ENCODE measurements around the gene RAB11FIP4. TPM values are rescaled to one million over a fixed set of nuclear protein-coding genes. Genes with fewer than 3 reads are reported as not detected.

RAB11FIP4 gene
- total RNA-seq, 1 experiment from 2014 or later = 15.1 TPM

GRCh38 chr17:31469959-31470358, 78.5 kb downstream of the RAB11FIP4 start:
- H4K20me1 ChIP-seq (ENCODE audit: insufficient read depth) = no peaks in the 10 kb centered on the region
- H3K9ac ChIP-seq (ENCODE audit: low read length) = no peak overlapping the region
- DNase-seq (ENCODE audit: low read depth, low spot score) (no peak), ATAC-seq (no peak)
- intact Hi-C loops (cut with micrococcal nuclease) = no loop called here
- RAD21 ChIA-PET (ENCODE audit: low non-redundant PET in 1 of 2, low total read pairs in 2 of 2, uncharacterized antibody in 2 of 2, unreplicated experiment in 2 of 2) = no interaction called here
- no peaks in the 10 kb centered on the region for H3K9me2 ChIP-seq (ENCODE audit: insufficient read depth)
- H3K4me2 ChIP-seq (ENCODE audit: low read length) = no peak overlapping the region
- no peak overlapping the region for H2AFZ ChIP-seq (ENCODE audit: low read depth, low read length, poor library complexity, severe bottlenecking)
- BruUV-seq (replicated peaks) = no TSS peak
- H3K4me3 ChIP-seq (replicated peaks in 1 of 2; ENCODE audit: low read depth in 1 of 2, low read length in 2 of 2) = no peak overlapping the region
- CTCF ChIA-PET = no interaction called here
- H3K36me3 ChIP-seq (ENCODE audit: control insufficient read depth in 1 of 2, insufficient read depth in 2 of 2, low read length in 2 of 2) = no peaks in the 10 kb centered on the region
- H3K79me2 ChIP-seq (ENCODE audit: insufficient read depth, low read length) = no peaks in the 10 kb centered on the region
- POLR2A ChIA-PET = no interaction called here
- TF ChIP-seq CTCF (IDR thresholded peaks at IDR 0.05 in 2 of 3, conservative IDR thresholded peaks at IDR 0.05 in 1 of 3; ENCODE audit: borderline replicate concordance in 1 of 3, insufficient read depth in 1 of 3, low read depth in 2 of 3, low read length in 2 of 3) (no peak), FOSL1 (IDR thresholded peaks at IDR 0.05; ENCODE audit: low read depth) (no peak), ZNF274 (IDR thresholded peaks at IDR 0.05; ENCODE audit: low read depth, low read length) (no peak), POLR2A (IDR thresholded peaks at IDR 0.05; ENCODE audit: borderline replicate concordance, extremely low read depth, insufficient read depth, insufficient read length) (no peak), TCF7L2 (IDR thresholded peaks at IDR 0.05; ENCODE audit: borderline replicate concordance, extremely low read depth, insufficient read depth, insufficient read length) (no peak), YY1 (IDR thresholded peaks at IDR 0.05; ENCODE audit: extremely low read depth, insufficient replicate concordance, low read depth, low read length) (no peak), EZH2 (IDR thresholded peaks at IDR 0.05) (no peak), SRF (IDR thresholded peaks at IDR 0.05; ENCODE audit: low read depth) (no peak)
- no peak overlapping the region for H3K27ac ChIP-seq (ENCODE audit: low read depth, low read length)
- peaks cover 0 to 5% of the 10 kb centered on the region in 2 experiments; a peak in 1 of 4 replicates for H3K4me1 ChIP-seq (ENCODE audit: control insufficient read depth in 1 of 2, insufficient read depth in 2 of 2, low read length in 2 of 2)
- H3K27me3 ChIP-seq (ENCODE audit: insufficient read depth, low read length) = peaks cover 3% of the 10 kb centered on the region; the same call in 1 of the 2 replicates
- H3K9me3 ChIP-seq (ENCODE audit: control insufficient read depth in 1 of 2, insufficient read depth in 1 of 2, low read depth in 1 of 2, low read length in 2 of 2) = no peaks in the 10 kb centered on the region

- H3K4me2 ChIP-seq (ENCODE audit: low read length) = no peak overlapping the region
- H3K4me3 ChIP-seq (replicated peaks in 1 of 2; ENCODE audit: low read depth in 1 of 2, low read length in 2 of 2) = no peak overlapping the region
- H2AFZ ChIP-seq (ENCODE audit: low read depth, low read length, poor library complexity, severe bottlenecking) = no peak overlapping the region
- no peaks in the 10 kb centered on the region for H3K79me2 ChIP-seq (ENCODE audit: insufficient read depth, low read length)
- H3K9me3 ChIP-seq (ENCODE audit: control insufficient read depth in 1 of 2, insufficient read depth in 1 of 2, low read depth in 1 of 2, low read length in 2 of 2) = no peaks in the 10 kb centered on the region
- TF ChIP-seq MAX (IDR thresholded peaks at IDR 0.05) (no peak), CBX3 (IDR thresholded peaks at IDR 0.05; ENCODE audit: low read depth) (no peak), SP1 (IDR thresholded peaks at IDR 0.05; ENCODE audit: low read depth) (no peak), SRF (IDR thresholded peaks at IDR 0.05; ENCODE audit: low read depth) (no peak), ZBTB33 (IDR thresholded peaks at IDR 0.05; ENCODE audit: extremely low read depth, insufficient replicate concordance, low read length) (no peak), CTCF (IDR thresholded peaks at IDR 0.05 in 2 of 3, conservative IDR thresholded peaks at IDR 0.05 in 1 of 3; ENCODE audit: borderline replicate concordance in 1 of 3, insufficient read depth in 1 of 3, low read depth in 2 of 3, low read length in 2 of 3) (no peak)
- ATAC-seq (no peak), DNase-seq (ENCODE audit: low read depth, low spot score) (no peak)
- peaks cover 3% of the 10 kb centered on the region; the same call in 1 of the 2 replicates for H3K27me3 ChIP-seq (ENCODE audit: insufficient read depth, low read length)
- H4K20me1 ChIP-seq (ENCODE audit: insufficient read depth) = no peaks in the 10 kb centered on the region
- H3K27ac ChIP-seq (ENCODE audit: low read depth, low read length) = no peak overlapping the region
- intact Hi-C loops (cut with micrococcal nuclease) = no loop called here
- RAD21 ChIA-PET (ENCODE audit: low non-redundant PET in 1 of 2, low total read pairs in 2 of 2, uncharacterized antibody in 2 of 2, unreplicated experiment in 2 of 2) = no interaction called here
- H3K9ac ChIP-seq (ENCODE audit: low read length) = no peak overlapping the region
- POLR2A ChIA-PET = no interaction called here
- CTCF ChIA-PET = no interaction called here
- no peaks in the 10 kb centered on the region for H3K9me2 ChIP-seq (ENCODE audit: insufficient read depth)
- peaks cover 0 to 5% of the 10 kb centered on the region in 2 experiments; a peak in 1 of 4 replicates for H3K4me1 ChIP-seq (ENCODE audit: control insufficient read depth in 1 of 2, insufficient read depth in 2 of 2, low read length in 2 of 2)
- no TSS peak for BruUV-seq (replicated peaks)
- H3K36me3 ChIP-seq (ENCODE audit: control insufficient read depth in 1 of 2, insufficient read depth in 2 of 2, low read length in 2 of 2) = no peaks in the 10 kb centered on the region
Observed at GRCh38 chr17:31470592-31470991, 79.1 kb downstream of the RAB11FIP4 start.

Data from HCT116 (cell line).